Right lobe of liver (tissue), 6 donors: ENCODE data around the gene EDA. TPM values are rescaled to one million over a fixed set of nuclear protein-coding genes. Genes with fewer than 3 reads are reported as not detected.

ENCODE experiments used
- ATAC-seq, 4 donors: fragments of 200-7000 bp; cut with Tn5 transposase; one replicate each; pipeline ENCODE4 v1.9.1; 2020; ENCODE audit warnings: mild to moderate bottlenecking in 4 of 4, moderate library complexity in 4 of 4
- DNase-seq, 3 donors: peaks; one replicate each; pipeline ENCODE4 v3.0.0-alpha.2; 2020
- H3K27ac ChIP-seq, 3 donors: fragments of 200-600 bp; one replicate each; pipeline ENCODE4 v1.8.0; 2022
- H3K27me3 ChIP-seq, 2 donors: fragments of 200-600 bp; one replicate each; pipeline ENCODE4 v1.8.0; 2022
- H3K36me3 ChIP-seq, 4 donors: fragments of 200-600 bp; sonication (generic) in 1 of 4; one replicate each; pipeline versions ENCODE4 v1.5.1 to v1.8.0; 2017 to 2022; ENCODE audit warnings: control low read depth in 1 of 4
- H3K4me1 ChIP-seq, 4 donors: fragments of 200-600 bp; sonication (generic) in 1 of 4; one replicate each; pipeline versions ENCODE4 v1.5.1 to v1.8.0; 2017 to 2022; ENCODE audit warnings: control low read depth in 1 of 4
- H3K4me3 ChIP-seq, 3 donors: fragments of 200-600 bp; one replicate each; pipeline ENCODE4 v1.8.0; 2022
- H3K9me3 ChIP-seq, 4 donors: fragments of 200-600 bp; sonication (generic) in 1 of 4; one replicate each; pipeline versions ENCODE4 v1.5.1 to v1.8.0; 2017 to 2022; ENCODE audit warnings: control low read depth in 1 of 4
- CTCF ChIP-seq, 4 donors: fragments of 200-600 bp in 3 of 4; fragments of 450-650 bp in 1 of 4; IDR thresholded peaks; one replicate each; pipeline versions ENCODE4 v1.5.1 to v1.8.0; 2016 to 2022; ENCODE audit warnings: antibody characterized with exemption in 4 of 4, mild to moderate bottlenecking in 2 of 4
- POLR2A ChIP-seq: fragments of 450-650 bp; IDR thresholded peaks from one replicate; pipeline ENCODE4 v1.6.1; 2017; ENCODE audit warnings: antibody characterized with exemption, mild to moderate bottlenecking
- WGBS: methylation state at CpG from one replicate; pipeline ENCODE4 v1.1.6; 2018; ENCODE audit warnings: low coverage, low lambda C conversion rate; ENCODE audit not compliant: insufficient coverage; ENCODE audit errors: missing lambda C conversion rate; 5-methylcytosine and 5-hydroxymethylcytosine counted together
- intact Hi-C, 2 donors: fragments of 100-400 bp; cut with DNase I; formaldehyde crosslinking; loops; one replicate each; pipeline versions ENCODE4 v1.11.2 to v1.14.1; 2022
- total RNA-seq, 6 experiments: library from RNA; depleted of rRNA in 2 of 6; stranded (reverse); fragments of >200 nt in 2 of 6; fragmentation: NEBNext Ultra II Directional in 3 of 6; extraction: Animal tissue kit (Norgen Biotek cat#: 25700) in 3 of 6; gene quantifications; one replicate each; pipeline versions ENCODE4 v1.1.0 to v1.2.4, GENCODE V29; 2016 to 2023
- donor health status: DM: no; HTN: yes; CAD: no.
- donor health status: DM: no; HTN: no; CAD: no.
- donor health status: DM: no; HTN: no; CAD: no.
- donor health status: DM: no; HTN: yes; CAD: no.
- donor health status: DM: no; HTN: yes; CAD: no.

The EDA gene
- total RNA-seq, 6 experiments from 2014 or later = 1.7 to 2.7 (median 2.1) TPM

GRCh38 chrX:70043685-70044084 is 427.8 kb downstream of the EDA start:
- no peak for DNase-seq
- Histone ChIP-seq H3K36me3 (no peaks in the 10 kb centered on the region), H3K4me3 (no peak overlapping the region), H3K9me3 (no peaks in the 10 kb centered on the region), H3K27me3 (no peaks in the 10 kb centered on the region), H3K27ac (no peak overlapping the region), H3K4me1 (peaks cover 0 to 4% (median 0%) of the 10 kb centered on the region in 4 donors)
- ATAC-seq = no peak
- TF ChIP-seq POLR2A (no peak), CTCF (IDR thresholded peaks at IDR 0.05) (no peak)
- 86% methylated on average over 1 of the region's 9 CpGs for WGBS
- intact Hi-C loops = no loop called here

- H3K27ac ChIP-seq = no peak overlapping the region
- WGBS = 68% methylated on average over 4 of the region's 4 CpGs
- H3K9me3 ChIP-seq = no peaks in the 10 kb centered on the region
- ATAC-seq (no peak), DNase-seq (no peak)
- no peaks in the 10 kb centered on the region for H3K4me1 ChIP-seq
- TF ChIP-seq CTCF (IDR thresholded peaks at IDR 0.05) (no peak), POLR2A (no peak)
- H3K36me3 ChIP-seq = no peaks in the 10 kb centered on the region
- H3K4me3 ChIP-seq = no peak overlapping the region
- intact Hi-C loops = no loop called here
- H3K27me3 ChIP-seq = no peaks in the 10 kb centered on the region
These were observed 428.8 kb downstream of the EDA start for GRCh38 chrX:70044541-70045245.

- Histone ChIP-seq H3K27me3 (no peaks in the 10 kb centered on the region), H3K27ac (no peak overlapping the region), H3K4me3 (no peak overlapping the region), H3K9me3 (no peaks in the 10 kb centered on the region), H3K36me3 (no peaks in the 10 kb centered on the region), H3K4me1 (no peaks in the 10 kb centered on the region)
- DNase-seq (no peak), ATAC-seq (peak in 1 of 4 donors; percentile 64)
- intact Hi-C loops = no loop called here
- TF ChIP-seq CTCF (IDR thresholded peaks at IDR 0.05) = no peak
- TF ChIP-seq POLR2A = no peak
These were observed 431.1 kb downstream of the EDA start for GRCh38 chrX:70046978-70047377.

GRCh38 chrX:70049406-70049805 is 433.5 kb downstream of the EDA start:
- H3K27me3 ChIP-seq = no peaks in the 10 kb centered on the region
- TF ChIP-seq POLR2A = no peak
- H3K4me1 ChIP-seq = no peaks in the 10 kb centered on the region
- no peak overlapping the region for H3K4me3 ChIP-seq
- H3K27ac ChIP-seq = no peak overlapping the region
- no peaks in the 10 kb centered on the region for H3K36me3 ChIP-seq
- ATAC-seq (no peak), DNase-seq (no peak)
- intact Hi-C loops = no loop called here
- no peaks in the 10 kb centered on the region for H3K9me3 ChIP-seq
- WGBS = 70% methylated on average over 1 of the region's 3 CpGs

GRCh38 chrX:70049925-70050324 is 434.0 kb downstream of the EDA start, which contains the start of gene AWAT2:
TSS of gene AWAT2 (minus strand) at chrX:70049938. CDS start at chrX:70049932, 6 bp downstream.
- Histone ChIP-seq H3K27me3 (no peaks in the 10 kb centered on the region), H3K4me3 (no peak within 1 kb of the TSS), H3K27ac (no peak within 1 kb of the TSS), H3K9me3 (no peaks in the 10 kb centered on the region), H3K36me3 (no peaks in the 10 kb centered on the region), H3K4me1 (no peaks in the 10 kb centered on the region)
- ATAC-seq (peak in 1 of 4 donors; percentile 59), DNase-seq (no peak)
- intact Hi-C loops = no loop called here
- WGBS = 57% methylated on average over 4 of the region's 4 CpGs
- TF ChIP-seq CTCF (IDR thresholded peaks at IDR 0.05) (no peak), POLR2A (no peak)
